OCI-LY3 (cell line): ENCODE data around the gene ARHGAP19.

Experiments
- CTCF ChIP-seq: fragments of 200-600, 300-600 bp; sonication (generic); IDR thresholded peaks from 2 replicates; pipeline ENCODE4 v1.5.1; 2014; ENCODE audit warnings: antibody characterized with exemption, low read length, low read depth
- EZH2phosphoT487 ChIP-seq: fragments of 200-600 bp; shearing (Covaris generic); IDR thresholded peaks from 2 replicates; pipeline ENCODE4 v1.6.1; 2018; ENCODE audit warnings: antibody characterized with exemption, mixed run types, low read depth

- TF ChIP-seq CTCF (no peak), EZH2phosphoT487 (no peak)
Measured at GRCh38 chr10:97267671-97268070, 24.8 kb downstream of the ARHGAP19 start.
